ENCODE results near the gene CXCL6. TPM values are rescaled to one million over a fixed set of nuclear protein-coding genes. Genes with fewer than 3 reads are reported as not detected.

CXCL6 gene
- total RNA-seq, result 0.50 TPM
- long read RNA-seq, result 0 reads

DNA sequence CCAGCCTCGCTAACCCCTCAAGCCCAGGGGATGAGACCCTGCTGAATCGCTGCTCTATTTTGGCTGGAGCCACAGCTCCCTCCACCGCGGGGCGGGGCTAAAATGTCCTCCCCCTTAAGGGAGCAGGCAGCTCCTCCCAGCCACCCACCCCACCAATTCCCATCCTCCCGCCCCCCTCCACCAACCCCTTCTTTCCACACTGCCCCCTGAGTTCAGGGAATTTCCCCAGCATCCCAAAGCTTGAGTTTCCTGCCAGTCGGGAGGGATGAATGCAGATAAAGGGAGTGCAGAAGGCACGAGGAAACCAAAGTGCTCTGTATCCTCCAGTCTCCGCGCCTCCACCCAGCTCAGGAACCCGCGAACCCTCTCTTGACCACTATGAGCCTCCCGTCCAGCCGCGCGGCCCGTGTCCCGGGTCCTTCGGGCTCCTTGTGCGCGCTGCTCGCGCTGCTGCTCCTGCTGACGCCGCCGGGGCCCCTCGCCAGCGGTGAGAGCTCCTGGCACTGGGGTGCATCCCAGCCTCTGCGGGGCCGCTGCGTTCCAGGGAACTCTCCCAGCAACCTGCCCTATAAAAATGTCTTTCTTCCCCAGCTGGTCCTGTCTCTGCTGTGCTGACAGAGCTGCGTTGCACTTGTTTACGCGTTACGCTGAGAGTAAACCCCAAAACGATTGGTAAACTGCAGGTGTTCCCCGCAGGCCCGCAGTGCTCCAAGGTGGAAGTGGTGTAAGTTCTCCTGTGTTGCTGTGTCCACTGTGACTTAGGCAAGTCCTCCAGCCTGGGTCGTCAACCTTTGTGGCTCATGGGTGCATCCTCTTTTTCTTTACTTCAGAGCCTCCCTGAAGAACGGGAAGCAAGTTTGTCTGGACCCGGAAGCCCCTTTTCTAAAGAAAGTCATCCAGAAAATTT is at the start of gene CXCL6:
CXCL6 (plus strand) TSS at position 306 of the 907 bp plus-strand sequence; CDS start at position 379, 73 bp downstream.
- peak within 1 kb of the TSS; percentile 46 for H3K4me3 ChIP-seq
- DNase-seq, result peak; percentile 56
- intact Hi-C loops (cut with DNase I), result no loop called here
- no peaks in the 10 kb centered on the region for H3K9me3 ChIP-seq
- no peak within 1 kb of the TSS for H3K27ac ChIP-seq
- ATAC-seq, result peak; percentile 65 to 68
- H3K4me1 ChIP-seq, result no peaks in the 10 kb centered on the region
- H3K36me3 ChIP-seq, result no peaks in the 10 kb centered on the region
- no peaks in the 10 kb centered on the region for H3K27me3 ChIP-seq (ENCODE audit: low read depth)
- no peak for TF ChIP-seq CTCF (IDR thresholded peaks at IDR 0.05)

- H3K27me3 ChIP-seq (ENCODE audit: low read depth), result no peaks in the 10 kb centered on the region
- DNase-seq (no peak), ATAC-seq (no peak)
- no peak overlapping the region for H3K4me3 ChIP-seq
- no peaks in the 10 kb centered on the region for H3K4me1 ChIP-seq
- no peaks in the 10 kb centered on the region for H3K9me3 ChIP-seq
- intact Hi-C loops (cut with DNase I), result no loop called here
- H3K27ac ChIP-seq, result no peak overlapping the region
- no peaks in the 10 kb centered on the region for H3K36me3 ChIP-seq
- no peak for TF ChIP-seq CTCF (IDR thresholded peaks at IDR 0.05)
Observed at GRCh38 chr4:73788411-73788810, 48.1 kb upstream of the CXCL6 start.

DNA sequence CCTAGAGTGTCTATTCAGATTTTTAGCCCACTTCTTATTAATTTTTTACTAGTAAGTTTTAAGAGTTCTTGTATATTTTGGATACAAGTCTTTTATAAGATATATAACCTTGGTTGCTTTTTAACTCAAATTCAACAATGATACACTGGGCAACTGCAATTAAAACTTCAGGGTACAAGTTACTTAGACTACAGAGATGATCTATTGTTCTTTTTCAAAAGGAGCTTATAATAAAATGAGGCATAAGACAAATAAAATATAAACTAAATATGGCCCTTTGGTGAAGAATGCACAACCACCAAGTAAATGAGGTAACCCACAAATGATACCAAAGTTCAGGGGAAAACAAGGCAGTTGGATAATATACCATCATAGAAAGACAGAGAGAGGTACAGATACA is 37.6 kb upstream of the CXCL6 start:
- DNase-seq (no peak), ATAC-seq (no peak)
- no peak overlapping the region for H3K27ac ChIP-seq
- H3K27me3 ChIP-seq (ENCODE audit: low read depth), result no peaks in the 10 kb centered on the region
- no peak overlapping the region for H3K4me3 ChIP-seq
- H3K36me3 ChIP-seq, result no peaks in the 10 kb centered on the region
- no peaks in the 10 kb centered on the region for H3K9me3 ChIP-seq
- intact Hi-C loops (cut with DNase I), result no loop called here
- H3K4me1 ChIP-seq, result no peaks in the 10 kb centered on the region
- no peak for TF ChIP-seq CTCF (IDR thresholded peaks at IDR 0.05)

DNA sequence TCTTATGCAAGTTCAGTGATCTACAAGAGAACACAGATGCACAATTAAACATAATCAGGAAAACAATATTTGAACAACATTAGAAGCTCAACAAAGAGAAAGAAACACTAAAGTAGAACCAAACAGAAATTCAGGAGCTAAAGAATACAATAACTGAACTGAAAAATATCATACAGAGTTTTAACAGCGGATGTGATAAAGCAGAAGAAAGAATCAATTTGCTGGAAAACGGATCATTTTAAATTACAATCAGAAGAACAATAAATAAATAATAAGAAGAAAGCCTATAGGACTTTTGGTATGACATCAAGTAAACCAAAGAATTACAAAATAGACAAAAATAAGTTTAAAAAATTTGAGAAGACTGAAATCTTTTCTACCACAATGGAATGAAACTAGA is 36.3 kb upstream of the CXCL6 start:
- Histone ChIP-seq H3K36me3 (no peaks in the 10 kb centered on the region), H3K27ac (no peak overlapping the region), H3K9me3 (peaks cover 7% of the 10 kb centered on the region), H3K27me3 (ENCODE audit: low read depth) (no peaks in the 10 kb centered on the region), H3K4me1 (no peaks in the 10 kb centered on the region), H3K4me3 (no peak overlapping the region)
- no peak for DNase-seq
- ATAC-seq, result no peak
- intact Hi-C loops (cut with DNase I), result no loop called here
- TF ChIP-seq CTCF (IDR thresholded peaks at IDR 0.05), result no peak

- H3K4me1 ChIP-seq, result no peaks in the 10 kb centered on the region
- no peak for TF ChIP-seq CTCF (IDR thresholded peaks at IDR 0.05)
- no peak overlapping the region for H3K27ac ChIP-seq
- no peaks in the 10 kb centered on the region for H3K36me3 ChIP-seq
- no peak for ATAC-seq
- peaks cover 7% of the 10 kb centered on the region for H3K9me3 ChIP-seq
- no peaks in the 10 kb centered on the region for H3K27me3 ChIP-seq (ENCODE audit: low read depth)
- no peak for DNase-seq
- intact Hi-C loops (cut with DNase I), result no loop called here
- no peak overlapping the region for H3K4me3 ChIP-seq
Observed at GRCh38 chr4:73801692-73802091, 34.8 kb upstream of the CXCL6 start.

Measured in lower lobe of right lung (tissue), 2 donors.